Fibroblast of lung (primary cell): ENCODE data around the gene AHCYL2. TPM values are rescaled to one million over a fixed set of nuclear protein-coding genes. Genes with fewer than 3 reads are reported as not detected.

Experiments
- DNase-seq, 2 donors: peaks; one replicate each; pipeline versions ENCODE4 v3.0.0 to v3.0.0-alpha.2; 2010; ENCODE audit warnings: low read depth in 2 of 2
- H2AFZ ChIP-seq: 2 replicates; pipeline ENCODE4 v1.5.1; 2012; ENCODE audit warnings: low read length, control low read depth, inconsistent platforms
- H3K27ac ChIP-seq: 2 replicates; pipeline ENCODE4 v1.5.1; 2011; ENCODE audit warnings: low read length, control low read depth; ENCODE audit not compliant: insufficient read depth
- H3K27me3 ChIP-seq: 2 replicates; pipeline ENCODE4 v1.5.1; 2011; ENCODE audit warnings: mild to moderate bottlenecking, low read length; ENCODE audit not compliant: control insufficient read depth, insufficient read depth
- H3K36me3 ChIP-seq: 2 replicates; pipeline ENCODE4 v1.5.1; 2011; ENCODE audit warnings: low read length; ENCODE audit not compliant: control insufficient read depth, insufficient read depth
- H3K4me1 ChIP-seq: 2 replicates; pipeline ENCODE4 v1.5.1; 2011; ENCODE audit warnings: low read length; ENCODE audit not compliant: control insufficient read depth, insufficient read depth; ENCODE audit errors: extremely low read depth
- H3K4me2 ChIP-seq: 2 replicates; pipeline ENCODE4 v1.5.1; 2011; ENCODE audit warnings: low read length, control low read depth; ENCODE audit not compliant: insufficient read depth; ENCODE audit errors: extremely low read depth
- H3K4me3 ChIP-seq, 4 experiments: fragments of 200-600 bp in 1 of 4; sonication (generic) in 1 of 4; replicated peaks in 1 of 4; 2 replicates each; pipeline ENCODE4 v1.5.1; 2011 to 2016; ENCODE audit warnings: low read length in 4 of 4, low read depth in 3 of 4, mild to moderate bottlenecking in 3 of 4, control low read depth in 2 of 4, inconsistent platforms in 1 of 4, mixed read lengths in 1 of 4; ENCODE audit not compliant: insufficient read depth in 1 of 4; ENCODE audit errors: control extremely low read depth in 1 of 4
- H3K79me2 ChIP-seq: 2 replicates; pipeline ENCODE4 v1.5.1; 2012; ENCODE audit warnings: mild to moderate bottlenecking, low read length, inconsistent platforms; ENCODE audit not compliant: control insufficient read depth, insufficient read depth
- H3K9ac ChIP-seq: 2 replicates; pipeline ENCODE4 v1.5.1; 2011; ENCODE audit warnings: mild to moderate bottlenecking, low read length, control low read depth; ENCODE audit not compliant: insufficient read depth
- H3K9me3 ChIP-seq: 2 replicates; pipeline ENCODE4 v1.5.1; 2012; ENCODE audit warnings: low read depth, low read length; ENCODE audit not compliant: control insufficient read depth, insufficient read depth
- H4K20me1 ChIP-seq: 2 replicates; pipeline ENCODE4 v1.5.1; 2011; ENCODE audit warnings: low read length; ENCODE audit not compliant: control insufficient read depth, insufficient read depth; ENCODE audit errors: extremely low read depth
- EZH2 ChIP-seq: IDR thresholded peaks from 2 replicates; pipeline ENCODE4 v1.5.1; 2012; ENCODE audit warnings: low read length, control low read depth, mild to moderate bottlenecking; ENCODE audit errors: missing control alignments
- polyA plus RNA-seq, 2 donors: library from polyadenylated mRNA; depleted of rRNA in 1 of 2; stranded (reverse) in 1 of 2; unstranded in 1 of 2; fragments of >200 nt; gene quantifications; 2 replicates each; pipeline ENCODE4 v1.2.1, GENCODE V29; 2011 to 2012; ENCODE audit warnings: missing spikeins in 1 of 2
- total RNA-seq: library from RNA; depleted of rRNA; stranded (reverse); fragments of >200 nt; gene quantifications from 2 replicates; pipeline ENCODE4 v1.2.1, GENCODE V29; 2014
- TF ChIP-seq, protein P1 (sequence below), 2 donors: IDR thresholded peaks in 1 of 2; conservative IDR thresholded peaks in 1 of 2; 1 replicate in 1 of 2; 2 replicates in 1 of 2; pipeline ENCODE4 v1.5.1; 2011 to 2012; ENCODE audit warnings: low read length in 2 of 2, control low read depth in 1 of 2, inconsistent platforms in 1 of 2, low read depth in 1 of 2, mild to moderate bottlenecking in 1 of 2

Gene AHCYL2
- total and polyA plus RNA-seq, 2 donors (not counting 1 experiment from before 2014, with no cell fraction given), result 8.7 to 11.9 TPM

DNA sequence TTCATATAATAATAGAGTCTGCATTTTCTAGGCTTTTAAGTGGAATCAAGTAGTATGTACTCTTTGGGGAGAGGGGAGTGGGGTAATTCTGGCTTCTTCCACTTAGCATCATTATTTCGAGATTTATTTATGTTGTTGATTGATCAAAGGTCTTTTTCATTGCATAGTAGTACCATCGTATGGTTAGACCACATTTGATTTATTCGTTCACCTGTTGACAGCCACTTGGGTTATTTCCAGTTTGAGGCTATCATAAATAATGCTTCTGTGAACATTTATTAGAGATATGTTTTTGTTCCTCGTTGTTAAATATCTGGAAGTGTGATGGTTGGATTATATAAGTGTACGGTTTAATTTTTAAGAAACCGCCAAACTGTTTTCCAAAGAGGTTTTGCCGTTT lies 52.8 kb downstream of the AHCYL2 start:
- no peaks in the 10 kb centered on the region for H3K4me1 ChIP-seq
- H3K79me2 ChIP-seq, result no peaks in the 10 kb centered on the region
- H3K27ac ChIP-seq, result no peak overlapping the region
- TF ChIP-seq, protein P1, sequence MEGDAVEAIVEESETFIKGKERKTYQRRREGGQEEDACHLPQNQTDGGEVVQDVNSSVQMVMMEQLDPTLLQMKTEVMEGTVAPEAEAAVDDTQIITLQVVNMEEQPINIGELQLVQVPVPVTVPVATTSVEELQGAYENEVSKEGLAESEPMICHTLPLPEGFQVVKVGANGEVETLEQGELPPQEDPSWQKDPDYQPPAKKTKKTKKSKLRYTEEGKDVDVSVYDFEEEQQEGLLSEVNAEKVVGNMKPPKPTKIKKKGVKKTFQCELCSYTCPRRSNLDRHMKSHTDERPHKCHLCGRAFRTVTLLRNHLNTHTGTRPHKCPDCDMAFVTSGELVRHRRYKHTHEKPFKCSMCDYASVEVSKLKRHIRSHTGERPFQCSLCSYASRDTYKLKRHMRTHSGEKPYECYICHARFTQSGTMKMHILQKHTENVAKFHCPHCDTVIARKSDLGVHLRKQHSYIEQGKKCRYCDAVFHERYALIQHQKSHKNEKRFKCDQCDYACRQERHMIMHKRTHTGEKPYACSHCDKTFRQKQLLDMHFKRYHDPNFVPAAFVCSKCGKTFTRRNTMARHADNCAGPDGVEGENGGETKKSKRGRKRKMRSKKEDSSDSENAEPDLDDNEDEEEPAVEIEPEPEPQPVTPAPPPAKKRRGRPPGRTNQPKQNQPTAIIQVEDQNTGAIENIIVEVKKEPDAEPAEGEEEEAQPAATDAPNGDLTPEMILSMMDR (conservative IDR thresholded peaks at IDR 0.05 in 1 of 2, IDR thresholded peaks at IDR 0.05 in 1 of 2; ENCODE audit: low read depth in 1 of 2, low read length in 2 of 2), result no peak
- TF ChIP-seq EZH2, result no peak
- no peaks in the 10 kb centered on the region for H3K36me3 ChIP-seq
- H3K9ac ChIP-seq, result no peak overlapping the region
- H2AFZ ChIP-seq, result no peak overlapping the region
- no peak overlapping the region for H3K4me3 ChIP-seq
- no peaks in the 10 kb centered on the region for H3K9me3 ChIP-seq
- H3K27me3 ChIP-seq, result no peaks in the 10 kb centered on the region
- no peaks in the 10 kb centered on the region for H4K20me1 ChIP-seq
- H3K4me2 ChIP-seq, result no peak overlapping the region
- no peak for DNase-seq

DNA sequence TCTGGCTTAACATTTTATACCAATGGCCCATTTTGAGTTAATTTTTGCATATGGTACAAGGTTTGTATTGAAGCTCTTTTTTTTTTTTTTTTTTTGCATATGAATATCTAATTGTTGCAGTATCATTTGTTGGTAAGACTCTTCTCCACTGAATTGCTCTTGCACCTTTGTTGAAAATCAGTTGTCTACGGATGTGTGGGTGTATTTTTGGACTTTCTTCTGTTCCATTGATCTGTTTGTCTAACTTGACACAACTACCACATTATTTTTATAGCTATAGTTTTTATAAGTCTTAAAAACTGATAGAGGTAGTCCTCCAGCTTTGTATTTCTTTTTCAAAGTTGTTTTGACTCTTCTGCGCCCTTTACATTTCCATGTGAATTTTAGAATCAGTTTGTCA lies 53.9 kb downstream of the AHCYL2 start:
- Histone ChIP-seq H3K27ac (no peak overlapping the region), H3K4me2 (no peak overlapping the region), H3K9me3 (no peaks in the 10 kb centered on the region), H3K4me1 (no peaks in the 10 kb centered on the region), H3K36me3 (no peaks in the 10 kb centered on the region), H3K9ac (no peak overlapping the region), H3K79me2 (no peaks in the 10 kb centered on the region), H4K20me1 (no peaks in the 10 kb centered on the region), H2AFZ (no peak overlapping the region), H3K4me3 (no peak overlapping the region), H3K27me3 (no peaks in the 10 kb centered on the region)
- no peak for DNase-seq
- TF ChIP-seq, protein P1 (conservative IDR thresholded peaks at IDR 0.05 in 1 of 2, IDR thresholded peaks at IDR 0.05 in 1 of 2; ENCODE audit: low read depth in 1 of 2, low read length in 2 of 2), result no peak
- TF ChIP-seq EZH2, result no peak

DNA sequence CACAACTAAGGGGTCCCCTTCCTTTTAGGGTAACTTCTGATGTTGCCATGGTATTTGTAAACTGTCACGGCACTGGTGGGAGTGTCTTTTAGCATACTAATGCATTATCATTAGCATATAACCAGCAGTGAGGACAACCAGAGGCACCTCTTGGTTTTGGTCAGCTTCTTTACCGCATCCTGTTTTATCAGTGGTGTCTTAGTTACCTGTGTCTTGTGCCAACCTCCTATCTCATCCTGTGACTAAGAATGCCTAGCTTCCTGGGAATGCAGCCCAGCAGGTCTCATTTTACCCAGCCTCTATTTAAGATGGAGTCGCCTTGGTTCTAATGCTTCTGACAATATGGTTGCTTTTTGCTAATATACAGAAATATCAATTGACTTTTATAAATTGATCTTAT lies 54.9 kb downstream of the AHCYL2 start:
- Histone ChIP-seq H3K79me2 (no peaks in the 10 kb centered on the region), H2AFZ (no peak overlapping the region), H3K4me3 (no peak overlapping the region), H3K4me2 (no peak overlapping the region), H3K9ac (no peak overlapping the region), H3K9me3 (no peaks in the 10 kb centered on the region), H3K4me1 (no peaks in the 10 kb centered on the region), H3K36me3 (no peaks in the 10 kb centered on the region), H4K20me1 (no peaks in the 10 kb centered on the region), H3K27me3 (no peaks in the 10 kb centered on the region), H3K27ac (no peak overlapping the region)
- TF ChIP-seq EZH2, result no peak
- TF ChIP-seq, protein P1 (conservative IDR thresholded peaks at IDR 0.05 in 1 of 2, IDR thresholded peaks at IDR 0.05 in 1 of 2; ENCODE audit: low read depth in 1 of 2, low read length in 2 of 2), result no peak
- peak in 1 of 2 donors; percentile 28 for DNase-seq
